Measurements from ENCODE around the gene ZFYVE27. TPM values are rescaled to one million over a fixed set of nuclear protein-coding genes. Genes with fewer than 3 reads are reported as not detected.

ZFYVE27 gene
- total RNA-seq, 2 experiments from 2014 or later, result 23.8 to 27.3 TPM

DNA sequence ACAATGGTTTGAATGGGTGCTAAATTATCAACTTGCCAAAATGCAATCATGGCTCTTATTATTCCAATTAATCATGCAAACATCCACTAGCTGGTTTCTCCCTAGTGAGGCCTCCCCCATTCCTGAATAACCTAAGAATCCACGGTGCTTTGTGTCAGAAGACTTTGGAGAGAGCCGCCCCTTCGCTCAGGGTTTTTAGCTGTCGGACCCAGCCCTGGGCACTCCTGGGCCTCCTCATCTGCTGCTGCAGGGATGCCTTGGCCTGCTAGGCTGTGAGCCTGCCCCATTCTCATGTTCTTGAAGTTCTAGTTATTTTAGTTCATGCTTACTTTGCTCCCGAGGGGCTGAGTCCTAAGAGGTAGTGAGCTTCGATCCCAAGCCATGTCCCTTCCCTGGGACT, 69.0 kb downstream of the ZFYVE27 start:
- no peaks in the 10 kb centered on the region for H3K4me1 Mint-ChIP-seq (ENCODE audit: low read depth)
- POLR2A ChIA-PET, result no interaction called here
- no peaks in the 10 kb centered on the region for H3K36me3 Mint-ChIP-seq (ENCODE audit: low read depth)
- no peak overlapping the region for H3K27ac Mint-ChIP-seq
- CTCF ChIA-PET, result interaction anchor here (1.3 kb wide), 1 partner anchor 14 kb away, joined by 3 read pairs; no protein-coding TSS in a partner anchor
- no peak overlapping the region for H3K4me3 Mint-ChIP-seq
- DNase-seq (no peak), ATAC-seq (no peak)
- no peaks in the 10 kb centered on the region for H3K9me3 Mint-ChIP-seq (ENCODE audit: insufficient read depth)
- H3K27me3 Mint-ChIP-seq (ENCODE audit: low read depth), result peaks cover 7% of the 10 kb centered on the region

DNA sequence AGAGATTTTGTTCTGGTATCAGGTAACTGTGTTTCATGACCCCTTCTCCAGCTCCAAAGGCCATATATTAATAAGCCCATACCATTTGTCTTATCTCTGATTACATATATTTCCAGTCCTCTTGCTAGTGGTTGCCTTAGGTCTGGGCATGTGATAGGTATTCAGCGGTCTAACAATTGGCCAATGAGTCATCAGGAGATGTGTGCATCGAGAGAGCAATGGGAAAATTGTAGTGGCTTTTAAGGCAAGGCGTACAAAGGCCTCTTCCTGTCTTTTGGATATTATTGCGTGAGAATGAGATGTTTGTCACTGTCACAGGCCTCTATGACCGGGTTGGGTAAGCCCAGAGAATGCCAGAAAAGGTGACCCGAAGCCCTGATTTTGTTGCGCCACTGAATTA, 73.5 kb downstream of the ZFYVE27 start:
- POLR2A ChIA-PET, result no interaction called here
- no peaks in the 10 kb centered on the region for H3K36me3 Mint-ChIP-seq (ENCODE audit: low read depth)
- DNase-seq (no peak), ATAC-seq (no peak)
- H3K4me3 Mint-ChIP-seq, result no peak overlapping the region
- H3K27ac Mint-ChIP-seq, result no peak overlapping the region
- CTCF ChIA-PET, result no interaction called here
- peaks cover 2% of the 10 kb centered on the region for H3K4me1 Mint-ChIP-seq (ENCODE audit: low read depth)
- H3K9me3 Mint-ChIP-seq (ENCODE audit: insufficient read depth), result no peaks in the 10 kb centered on the region
- H3K27me3 Mint-ChIP-seq (ENCODE audit: low read depth), result peaks cover 2% of the 10 kb centered on the region

Other genes starting within 250 kb of the ZFYVE27 start
- 10 to 100 TPM; 71.7 to 73.3 TPM for gene MMS19, start 238.7 kb upstream of the ZFYVE27 start, total RNA-seq
- 1 to 10 TPM in 1 of 2 experiments, under 1 TPM in 1; 0.58 to 1.1 TPM for gene UBTD1, start 238.2 kb upstream of the ZFYVE27 start, total RNA-seq
- gene ANKRD2, start 164.3 kb upstream of the ZFYVE27 start, total RNA-seq, result under 1 TPM in 1 of 2 experiments, not detected in 1; 0.26 TPM
- gene HOGA1, start 152.7 kb upstream of the ZFYVE27 start, total RNA-seq, result not detected
- not detected for gene C10orf62, start 147.4 kb upstream of the ZFYVE27 start, total RNA-seq
- 1 to 10 TPM; 1.1 to 1.2 TPM for gene MORN4, start 103.6 kb upstream of the ZFYVE27 start, total RNA-seq
- 1 to 10 TPM; 8.9 to 9.5 TPM for gene PI4K2A, start 96.5 kb upstream of the ZFYVE27 start, total RNA-seq
- gene AVPI1, start 49.9 kb upstream of the ZFYVE27 start, total RNA-seq, result 1 to 10 TPM; 1.1 to 1.7 TPM
- 1 to 10 TPM; 2.2 to 2.4 TPM for gene MARVELD1, start 23.4 kb upstream of the ZFYVE27 start, total RNA-seq
- gene SFRP5, start 34.9 kb downstream of the ZFYVE27 start, total RNA-seq, result under 1 TPM; 0.24 to 0.42 TPM
- 10 to 100 TPM; 10.4 to 11.0 TPM for gene GOLGA7B, start 112.7 kb downstream of the ZFYVE27 start, total RNA-seq